ENCODE data around the gene CPA4. TPM values are rescaled to one million over a fixed set of nuclear protein-coding genes. Genes with fewer than 3 reads are reported as not detected.
"Not testable (repeated sequence)": the region's sequence is repeated elsewhere in the genome, so short reads cannot be mapped to it uniquely, and the experiment has no call there.

The CPA4 gene
- polyA plus RNA-seq (2013, experiment 1 of 2) = 36.9 TPM
- polyA plus RNA-seq (2013, experiment 2 of 2) = 36.9 TPM

GRCh38 chr7:130292682-130293257, at the start of gene CPA4:
Gene CPA4 (plus strand): TSS chr7:130293161. CDS start chr7:130293181, 20 bp downstream.
- peak within 1 kb of the TSS; percentile 63 for H2BK5ac ChIP-seq (ENCODE audit: low read depth, low read length, poor library complexity, severe bottlenecking)
- H3K18ac ChIP-seq (ENCODE audit: low read depth in 1 of 2, low read length in 2 of 2) = peak within 1 kb of the TSS in 1 of 2 experiments; percentile 62
- peak within 1 kb of the TSS; percentile 12 for H3K4me2 ChIP-seq (ENCODE audit: low read length, poor library complexity, severe bottlenecking)
- H3K4me1 ChIP-seq (ENCODE audit: control insufficient read depth, insufficient read depth, low read depth, low read length) = peaks cover 18% of the 10 kb centered on the region
- H4K91ac ChIP-seq (ENCODE audit: low read length) = peak within 1 kb of the TSS; percentile 71
- peak; percentile 91 for DNase-seq
- H3K4me3 ChIP-seq (ENCODE audit: insufficient read depth in 1 of 2, low read depth in 1 of 2, low read length in 2 of 2) = peak within 1 kb of the TSS; percentile 29 to 46
- no peak within 1 kb of the TSS for H4K8ac ChIP-seq (ENCODE audit: low read length)
- H3K27ac ChIP-seq (ENCODE audit: low read length, poor library complexity, severe bottlenecking) = peak within 1 kb of the TSS; percentile 96
- peaks cover 17% of the 10 kb centered on the region for H3K79me1 ChIP-seq (replicated peaks; ENCODE audit: low read length, poor library complexity, severe bottlenecking)
- H2AK5ac ChIP-seq (ENCODE audit: low read length, severe bottlenecking) = peak within 1 kb of the TSS; percentile 45
- H3K23ac ChIP-seq (ENCODE audit: low read length in 2 of 2) = no peak within 1 kb of the TSS
- peak within 1 kb of the TSS; percentile 76 for H3K9ac ChIP-seq (ENCODE audit: low read length)
- H3K36me3 ChIP-seq (ENCODE audit: control insufficient read depth in 1 of 2, insufficient read depth in 2 of 2, low read depth in 1 of 2, low read length in 2 of 2) = peaks cover 0 to 17% of the 10 kb centered on the region in 2 experiments
- H2BK120ac ChIP-seq (ENCODE audit: low read depth, low read length) = peak within 1 kb of the TSS; percentile 69
- peak within 1 kb of the TSS in 1 of 2 experiments; percentile 61 for H2BK12ac ChIP-seq (ENCODE audit: low read length in 2 of 2)
- H3K4ac ChIP-seq (ENCODE audit: low read depth in 1 of 2, low read length in 2 of 2) = no peak within 1 kb of the TSS
- no peak within 1 kb of the TSS for H2AFZ ChIP-seq (ENCODE audit: low read depth, low read length)
- H3K9me3 ChIP-seq (ENCODE audit: control insufficient read depth, low read length) = no peaks in the 10 kb centered on the region
- H2BK15ac ChIP-seq (ENCODE audit: low read depth, poor library complexity, severe bottlenecking) = peak within 1 kb of the TSS; percentile 37
- no peaks in the 10 kb centered on the region for H3K27me3 ChIP-seq (ENCODE audit: control insufficient read depth in 1 of 2, insufficient read depth in 1 of 2, low read length in 2 of 2)
- 0% methylated on average over 1 of the region's 1 CpG for WGBS
- H3K14ac ChIP-seq (ENCODE audit: low read length in 2 of 2) = no peak within 1 kb of the TSS

GRCh38 chr7:130243486-130243885, 49.5 kb upstream of the CPA4 start:
- not testable (repeated sequence) for H3K79me1 ChIP-seq (replicated peaks; ENCODE audit: low read length, poor library complexity, severe bottlenecking); H4K91ac ChIP-seq (ENCODE audit: low read length); H2BK120ac ChIP-seq (ENCODE audit: low read depth, low read length); H3K18ac ChIP-seq (ENCODE audit: low read depth in 1 of 2, low read length in 2 of 2); H3K27ac ChIP-seq (ENCODE audit: low read length, poor library complexity, severe bottlenecking); H4K8ac ChIP-seq (ENCODE audit: low read length); H3K9me3 ChIP-seq (ENCODE audit: control insufficient read depth, low read length); DNase-seq; H3K4ac ChIP-seq (ENCODE audit: low read depth in 1 of 2, low read length in 2 of 2); H2BK15ac ChIP-seq (ENCODE audit: low read depth, poor library complexity, severe bottlenecking); H3K4me1 ChIP-seq (ENCODE audit: control insufficient read depth, insufficient read depth, low read depth, low read length); H3K27me3 ChIP-seq (ENCODE audit: control insufficient read depth in 1 of 2, insufficient read depth in 1 of 2, low read length in 2 of 2); H3K23ac ChIP-seq (ENCODE audit: low read length in 2 of 2); H2BK5ac ChIP-seq (ENCODE audit: low read depth, low read length, poor library complexity, severe bottlenecking); H2BK12ac ChIP-seq (ENCODE audit: low read length in 2 of 2); H3K36me3 ChIP-seq (ENCODE audit: control insufficient read depth in 1 of 2, insufficient read depth in 2 of 2, low read depth in 1 of 2, low read length in 2 of 2); H3K4me3 ChIP-seq (ENCODE audit: insufficient read depth in 1 of 2, low read depth in 1 of 2, low read length in 2 of 2); H3K14ac ChIP-seq (ENCODE audit: low read length in 2 of 2); H2AFZ ChIP-seq (ENCODE audit: low read depth, low read length); H3K4me2 ChIP-seq (ENCODE audit: low read length, poor library complexity, severe bottlenecking); H2AK5ac ChIP-seq (ENCODE audit: low read length, severe bottlenecking)
- H3K9ac ChIP-seq (ENCODE audit: low read length) = peak overlapping the region; percentile 31
- 85% methylated on average over 1 of the region's 1 CpG for WGBS

GRCh38 chr7:130246491-130246890, 46.5 kb upstream of the CPA4 start:
- H3K4me2 ChIP-seq (ENCODE audit: low read length, poor library complexity, severe bottlenecking); H3K9me3 ChIP-seq (ENCODE audit: control insufficient read depth, low read length): not testable (repeated sequence)

GRCh38 chr7:130248842-130249241, 44.1 kb upstream of the CPA4 start:
- not testable (repeated sequence) for H3K14ac ChIP-seq (ENCODE audit: low read length in 2 of 2); H3K4me3 ChIP-seq (ENCODE audit: insufficient read depth in 1 of 2, low read depth in 1 of 2, low read length in 2 of 2); H2BK120ac ChIP-seq (ENCODE audit: low read depth, low read length); H3K18ac ChIP-seq (ENCODE audit: low read depth in 1 of 2, low read length in 2 of 2); H2BK5ac ChIP-seq (ENCODE audit: low read depth, low read length, poor library complexity, severe bottlenecking); H3K27ac ChIP-seq (ENCODE audit: low read length, poor library complexity, severe bottlenecking); H4K8ac ChIP-seq (ENCODE audit: low read length); H3K79me1 ChIP-seq (replicated peaks; ENCODE audit: low read length, poor library complexity, severe bottlenecking); DNase-seq; H3K4me1 ChIP-seq (ENCODE audit: control insufficient read depth, insufficient read depth, low read depth, low read length); H3K23ac ChIP-seq (ENCODE audit: low read length in 2 of 2); H3K4ac ChIP-seq (ENCODE audit: low read depth in 1 of 2, low read length in 2 of 2); H3K9ac ChIP-seq (ENCODE audit: low read length); H2AFZ ChIP-seq (ENCODE audit: low read depth, low read length); H2BK15ac ChIP-seq (ENCODE audit: low read depth, poor library complexity, severe bottlenecking); H2BK12ac ChIP-seq (ENCODE audit: low read length in 2 of 2); H4K91ac ChIP-seq (ENCODE audit: low read length); H3K36me3 ChIP-seq (ENCODE audit: control insufficient read depth in 1 of 2, insufficient read depth in 2 of 2, low read depth in 1 of 2, low read length in 2 of 2); H2AK5ac ChIP-seq (ENCODE audit: low read length, severe bottlenecking); H3K4me2 ChIP-seq (ENCODE audit: low read length, poor library complexity, severe bottlenecking); H3K9me3 ChIP-seq (ENCODE audit: control insufficient read depth, low read length); H3K27me3 ChIP-seq (ENCODE audit: control insufficient read depth in 1 of 2, insufficient read depth in 1 of 2, low read length in 2 of 2)
- 97% methylated on average over 5 of the region's 5 CpGs for WGBS

More at GRCh38 chr7:130246491-130246890, 46.5 kb upstream of the CPA4 start:
- H3K23ac ChIP-seq (ENCODE audit: low read length in 2 of 2); H2AK5ac ChIP-seq (ENCODE audit: low read length, severe bottlenecking); H3K27ac ChIP-seq (ENCODE audit: low read length, poor library complexity, severe bottlenecking); H2BK15ac ChIP-seq (ENCODE audit: low read depth, poor library complexity, severe bottlenecking); H3K14ac ChIP-seq (ENCODE audit: low read length in 2 of 2); H3K4ac ChIP-seq (ENCODE audit: low read depth in 1 of 2, low read length in 2 of 2); H3K4me3 ChIP-seq (ENCODE audit: insufficient read depth in 1 of 2, low read depth in 1 of 2, low read length in 2 of 2); H3K4me1 ChIP-seq (ENCODE audit: control insufficient read depth, insufficient read depth, low read depth, low read length); H2BK5ac ChIP-seq (ENCODE audit: low read depth, low read length, poor library complexity, severe bottlenecking); H2BK120ac ChIP-seq (ENCODE audit: low read depth, low read length); H3K79me1 ChIP-seq (replicated peaks; ENCODE audit: low read length, poor library complexity, severe bottlenecking); H2AFZ ChIP-seq (ENCODE audit: low read depth, low read length); H4K8ac ChIP-seq (ENCODE audit: low read length); H3K18ac ChIP-seq (ENCODE audit: low read depth in 1 of 2, low read length in 2 of 2); H4K91ac ChIP-seq (ENCODE audit: low read length); H3K9ac ChIP-seq (ENCODE audit: low read length); H2BK12ac ChIP-seq (ENCODE audit: low read length in 2 of 2); DNase-seq; H3K36me3 ChIP-seq (ENCODE audit: control insufficient read depth in 1 of 2, insufficient read depth in 2 of 2, low read depth in 1 of 2, low read length in 2 of 2); H3K27me3 ChIP-seq (ENCODE audit: control insufficient read depth in 1 of 2, insufficient read depth in 1 of 2, low read length in 2 of 2): not testable (repeated sequence)
- no CpG with 5 or more reads among the region's 1 CpG for WGBS

Measured in mesenchymal stem cell (in vitro differentiated cells and primary cell).